ENCODE results near the gene SLC25A26. TPM values are rescaled to one million over a fixed set of nuclear protein-coding genes. Genes with fewer than 3 reads are reported as not detected.

SLC25A26 gene
- polyA plus RNA-seq, 2 donors: 4.6 to 13.5 TPM

- WGBS, 2 donors: 70 to 76% methylated on average over 2 of the region's 2 CpGs
- Histone ChIP-seq H3K4me1 (ENCODE audit: control insufficient read depth in 2 of 2, insufficient read depth in 2 of 2, low read length in 1 of 2) (no peaks in the 10 kb centered on the region), H3K9me3 (ENCODE audit: control insufficient read depth in 2 of 2, insufficient read depth in 1 of 2, low read depth in 1 of 2, low read length in 1 of 2) (no peaks in the 10 kb centered on the region), H3K27ac (ENCODE audit: low read depth in 2 of 2, low read length in 1 of 2) (no peak overlapping the region), H3K36me3 (ENCODE audit: control insufficient read depth in 2 of 2, insufficient read depth in 2 of 2, low read length in 1 of 2) (peaks cover 0 to 6% of the 10 kb centered on the region in 2 donors), H3K4me3 (ENCODE audit: low read depth in 1 of 2, low read length in 2 of 2) (no peak overlapping the region), H3K27me3 (ENCODE audit: control insufficient read depth in 1 of 2, insufficient read depth in 2 of 2, low read length in 2 of 2) (no peaks in the 10 kb centered on the region)
Observed at GRCh38 chr3:66239513-66240123, 18.8 kb downstream of the SLC25A26 start.

DNA sequence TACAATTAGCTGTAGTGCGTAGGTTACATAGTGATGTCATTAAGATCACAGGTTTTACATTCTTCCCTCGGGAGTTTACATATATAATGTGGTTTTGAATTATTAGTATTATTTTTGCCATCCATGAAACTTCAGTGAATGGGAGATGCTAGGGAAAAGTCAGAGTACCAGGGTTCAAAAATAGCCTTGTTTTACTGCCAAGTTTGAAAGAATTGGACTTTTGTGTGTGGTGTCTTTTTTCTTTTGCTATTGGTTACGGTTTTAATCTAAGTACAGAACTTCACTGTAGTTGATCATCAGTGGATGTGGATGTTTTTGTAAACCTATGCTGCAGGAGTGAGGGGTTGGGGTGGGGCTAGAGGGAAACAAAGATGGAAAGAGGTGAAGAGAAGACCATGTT lies 20.7 kb downstream of the SLC25A26 start:
- H3K9me3 ChIP-seq (ENCODE audit: control insufficient read depth in 2 of 2, insufficient read depth in 1 of 2, low read depth in 1 of 2, low read length in 1 of 2): no peaks in the 10 kb centered on the region
- no peaks in the 10 kb centered on the region for H3K27me3 ChIP-seq (ENCODE audit: control insufficient read depth in 1 of 2, insufficient read depth in 2 of 2, low read length in 2 of 2)
- no peaks in the 10 kb centered on the region for H3K4me1 ChIP-seq (ENCODE audit: control insufficient read depth in 2 of 2, insufficient read depth in 2 of 2, low read length in 1 of 2)
- H3K36me3 ChIP-seq (ENCODE audit: control insufficient read depth in 2 of 2, insufficient read depth in 2 of 2, low read length in 1 of 2): peaks cover 0 to 6% of the 10 kb centered on the region in 2 donors
- H3K4me3 ChIP-seq (ENCODE audit: low read depth in 1 of 2, low read length in 2 of 2): no peak overlapping the region
- 95 to 98% methylated on average over 3 of the region's 3 CpGs for WGBS, 2 donors
- H3K27ac ChIP-seq (ENCODE audit: low read depth in 2 of 2, low read length in 1 of 2): no peak overlapping the region

GRCh38 chr3:66242788-66243464 lies 22.1 kb downstream of the SLC25A26 start:
- WGBS, 2 donors: 96 to 97% methylated on average over 3 of the region's 3 CpGs
- Histone ChIP-seq H3K4me3 (ENCODE audit: low read depth in 1 of 2, low read length in 2 of 2) (no peak overlapping the region), H3K27ac (ENCODE audit: low read depth in 2 of 2, low read length in 1 of 2) (no peak overlapping the region), H3K36me3 (ENCODE audit: control insufficient read depth in 2 of 2, insufficient read depth in 2 of 2, low read length in 1 of 2) (peaks cover 0 to 6% of the 10 kb centered on the region in 2 donors), H3K27me3 (ENCODE audit: control insufficient read depth in 1 of 2, insufficient read depth in 2 of 2, low read length in 2 of 2) (no peaks in the 10 kb centered on the region), H3K4me1 (ENCODE audit: control insufficient read depth in 2 of 2, insufficient read depth in 2 of 2, low read length in 1 of 2) (no peaks in the 10 kb centered on the region), H3K9me3 (ENCODE audit: control insufficient read depth in 2 of 2, insufficient read depth in 1 of 2, low read depth in 1 of 2, low read length in 1 of 2) (no peaks in the 10 kb centered on the region)

- H3K9me3 ChIP-seq (ENCODE audit: control insufficient read depth in 2 of 2, insufficient read depth in 1 of 2, low read depth in 1 of 2, low read length in 1 of 2): no peaks in the 10 kb centered on the region
- H3K27ac ChIP-seq (ENCODE audit: low read depth in 2 of 2, low read length in 1 of 2): no peak overlapping the region
- H3K4me3 ChIP-seq (ENCODE audit: low read depth in 1 of 2, low read length in 2 of 2): no peak overlapping the region
- 69 to 93% methylated on average over 2 of the region's 2 CpGs for WGBS, 2 donors
- no peaks in the 10 kb centered on the region for H3K27me3 ChIP-seq (ENCODE audit: control insufficient read depth in 1 of 2, insufficient read depth in 2 of 2, low read length in 2 of 2)
- peaks cover 0 to 5% of the 10 kb centered on the region in 2 donors for H3K36me3 ChIP-seq (ENCODE audit: control insufficient read depth in 2 of 2, insufficient read depth in 2 of 2, low read length in 1 of 2)
- H3K4me1 ChIP-seq (ENCODE audit: control insufficient read depth in 2 of 2, insufficient read depth in 2 of 2, low read length in 1 of 2): no peaks in the 10 kb centered on the region
Observed at GRCh38 chr3:66248641-66249040, 27.8 kb downstream of the SLC25A26 start.

GRCh38 chr3:66253790-66254620 lies 33.2 kb downstream of the SLC25A26 start:
- WGBS, 2 donors: 57 to 69% methylated on average over 6 of the region's 6 CpGs
- H3K9me3 ChIP-seq (ENCODE audit: control insufficient read depth in 2 of 2, insufficient read depth in 1 of 2, low read depth in 1 of 2, low read length in 1 of 2): no peaks in the 10 kb centered on the region
- H3K4me3 ChIP-seq (ENCODE audit: low read depth in 1 of 2, low read length in 2 of 2): no peak overlapping the region
- H3K27ac ChIP-seq (ENCODE audit: low read depth in 2 of 2, low read length in 1 of 2): no peak overlapping the region
- H3K36me3 ChIP-seq (ENCODE audit: control insufficient read depth in 2 of 2, insufficient read depth in 2 of 2, low read length in 1 of 2): peaks cover 0 to 7% of the 10 kb centered on the region in 2 donors
- H3K27me3 ChIP-seq (ENCODE audit: control insufficient read depth in 1 of 2, insufficient read depth in 2 of 2, low read length in 2 of 2): no peaks in the 10 kb centered on the region
- no peaks in the 10 kb centered on the region for H3K4me1 ChIP-seq (ENCODE audit: control insufficient read depth in 2 of 2, insufficient read depth in 2 of 2, low read length in 1 of 2)

- Histone ChIP-seq H3K27ac (ENCODE audit: low read depth in 2 of 2, low read length in 1 of 2) (no peak overlapping the region), H3K27me3 (ENCODE audit: control insufficient read depth in 1 of 2, insufficient read depth in 2 of 2, low read length in 2 of 2) (no peaks in the 10 kb centered on the region), H3K36me3 (ENCODE audit: control insufficient read depth in 2 of 2, insufficient read depth in 2 of 2, low read length in 1 of 2) (peaks cover 0 to 9% of the 10 kb centered on the region in 2 donors), H3K4me1 (ENCODE audit: control insufficient read depth in 2 of 2, insufficient read depth in 2 of 2, low read length in 1 of 2) (no peaks in the 10 kb centered on the region), H3K4me3 (ENCODE audit: low read depth in 1 of 2, low read length in 2 of 2) (no peak overlapping the region), H3K9me3 (ENCODE audit: control insufficient read depth in 2 of 2, insufficient read depth in 1 of 2, low read depth in 1 of 2, low read length in 1 of 2) (no peaks in the 10 kb centered on the region)
- WGBS, 2 donors: 81 to 85% methylated on average over 3 of the region's 3 CpGs
Observed at GRCh38 chr3:66255865-66256264, 35.1 kb downstream of the SLC25A26 start.

- Histone ChIP-seq H3K36me3 (ENCODE audit: control insufficient read depth in 2 of 2, insufficient read depth in 2 of 2, low read length in 1 of 2) (peaks cover 0 to 9% of the 10 kb centered on the region in 2 donors), H3K27me3 (ENCODE audit: control insufficient read depth in 1 of 2, insufficient read depth in 2 of 2, low read length in 2 of 2) (no peaks in the 10 kb centered on the region), H3K27ac (ENCODE audit: low read depth in 2 of 2, low read length in 1 of 2) (no peak overlapping the region), H3K9me3 (ENCODE audit: control insufficient read depth in 2 of 2, insufficient read depth in 1 of 2, low read depth in 1 of 2, low read length in 1 of 2) (no peaks in the 10 kb centered on the region), H3K4me3 (ENCODE audit: low read depth in 1 of 2, low read length in 2 of 2) (no peak overlapping the region), H3K4me1 (ENCODE audit: control insufficient read depth in 2 of 2, insufficient read depth in 2 of 2, low read length in 1 of 2) (no peaks in the 10 kb centered on the region)
- WGBS, 2 donors: 75 to 85% methylated on average over 2 of the region's 2 CpGs
Observed at GRCh38 chr3:66256806-66257205, 36.0 kb downstream of the SLC25A26 start.

GRCh38 chr3:66259566-66260255 lies 38.9 kb downstream of the SLC25A26 start:
- no peaks in the 10 kb centered on the region for H3K9me3 ChIP-seq (ENCODE audit: control insufficient read depth in 2 of 2, insufficient read depth in 1 of 2, low read depth in 1 of 2, low read length in 1 of 2)
- peaks cover 0 to 9% of the 10 kb centered on the region in 2 donors for H3K36me3 ChIP-seq (ENCODE audit: control insufficient read depth in 2 of 2, insufficient read depth in 2 of 2, low read length in 1 of 2)
- WGBS, 2 donors: 86 to 94% methylated on average over 9 of the region's 9 CpGs
- H3K4me1 ChIP-seq (ENCODE audit: control insufficient read depth in 2 of 2, insufficient read depth in 2 of 2, low read length in 1 of 2): no peaks in the 10 kb centered on the region
- no peak overlapping the region for H3K4me3 ChIP-seq (ENCODE audit: low read depth in 1 of 2, low read length in 2 of 2)
- H3K27me3 ChIP-seq (ENCODE audit: control insufficient read depth in 1 of 2, insufficient read depth in 2 of 2, low read length in 2 of 2): no peaks in the 10 kb centered on the region
- no peak overlapping the region for H3K27ac ChIP-seq (ENCODE audit: low read depth in 2 of 2, low read length in 1 of 2)

GRCh38 chr3:66260431-66260830 lies 39.6 kb downstream of the SLC25A26 start:
- peaks cover 2 to 9% of the 10 kb centered on the region in 2 donors for H3K36me3 ChIP-seq (ENCODE audit: control insufficient read depth in 2 of 2, insufficient read depth in 2 of 2, low read length in 1 of 2)
- 78 to 84% methylated on average over 4 of the region's 4 CpGs for WGBS, 2 donors
- H3K27ac ChIP-seq (ENCODE audit: low read depth in 2 of 2, low read length in 1 of 2): no peak overlapping the region
- H3K9me3 ChIP-seq (ENCODE audit: control insufficient read depth in 2 of 2, insufficient read depth in 1 of 2, low read depth in 1 of 2, low read length in 1 of 2): no peaks in the 10 kb centered on the region
- no peak overlapping the region for H3K4me3 ChIP-seq (ENCODE audit: low read depth in 1 of 2, low read length in 2 of 2)
- no peaks in the 10 kb centered on the region for H3K27me3 ChIP-seq (ENCODE audit: control insufficient read depth in 1 of 2, insufficient read depth in 2 of 2, low read length in 2 of 2)
- H3K4me1 ChIP-seq (ENCODE audit: control insufficient read depth in 2 of 2, insufficient read depth in 2 of 2, low read length in 1 of 2): no peaks in the 10 kb centered on the region
